H54 (cell line): Measurements from ENCODE around the gene SULT4A1.

ENCODE experiments used
- DNase-seq: peaks from one replicate; pipeline ENCODE4 v3.0.0; 2011; ENCODE audit warnings: low spot score, mixed read lengths; ENCODE audit not compliant: insufficient read length
- FAIRE-seq: peaks from 3 replicates; lab custom pipeline; 2011; peaks lifted over from hg19 to GRCh38; lab: Jason Lieb, UNC
- POLR2A ChIP-seq: IDR thresholded peaks from 2 replicates; pipeline ENCODE4 v1.6.1; 2011; ENCODE audit warnings: low read depth, mild to moderate bottlenecking, low read length

Gene SULT4A1

DNA sequence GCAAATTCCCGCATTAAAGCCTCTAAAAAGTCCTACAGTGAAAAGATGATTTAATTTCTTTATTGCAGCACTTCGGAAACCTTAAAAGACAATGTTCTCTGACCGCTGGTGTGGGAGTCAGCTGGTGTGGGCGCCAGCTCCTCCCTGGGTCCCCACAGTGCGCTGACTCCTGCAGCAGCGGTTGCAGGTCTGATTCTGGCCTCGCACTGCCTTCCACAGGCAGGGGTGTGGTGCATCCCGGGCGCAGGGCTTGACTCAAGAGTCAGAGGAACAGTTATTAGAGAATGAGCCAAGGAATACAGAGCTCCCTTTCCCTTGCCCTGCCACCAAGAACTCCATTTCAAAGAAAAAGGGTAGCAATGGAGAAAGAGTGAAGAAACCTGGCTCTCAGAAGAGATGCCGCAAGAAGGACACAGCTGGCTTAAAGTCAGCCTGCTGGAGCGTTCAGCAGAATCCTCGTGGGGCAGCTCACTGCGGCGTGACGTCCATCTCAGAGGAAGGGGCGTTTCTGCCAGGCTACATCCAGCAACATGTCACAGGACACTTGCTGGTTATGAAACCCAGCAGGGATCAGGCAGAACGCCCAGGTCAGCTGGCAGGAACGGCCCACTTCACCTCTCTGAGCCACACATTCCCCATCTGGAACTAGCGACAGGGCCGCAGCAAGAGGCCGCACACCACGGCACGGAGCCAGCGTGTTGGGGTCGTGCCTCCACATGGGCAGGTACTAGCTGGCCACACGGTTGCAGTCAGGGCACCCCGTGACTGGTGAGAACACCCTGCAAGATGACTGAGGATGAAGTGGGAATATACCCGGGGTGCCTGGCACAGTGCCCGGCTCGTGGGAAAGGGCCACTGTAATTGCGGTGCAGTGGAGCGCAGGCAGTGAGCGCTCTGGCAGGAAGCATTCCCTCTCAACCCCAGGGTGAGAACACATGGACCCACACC is 32.1 kb downstream of the SULT4A1 start:
- no peak for DNase-seq
- no peak for FAIRE-seq
- no peak for TF ChIP-seq POLR2A

DNA sequence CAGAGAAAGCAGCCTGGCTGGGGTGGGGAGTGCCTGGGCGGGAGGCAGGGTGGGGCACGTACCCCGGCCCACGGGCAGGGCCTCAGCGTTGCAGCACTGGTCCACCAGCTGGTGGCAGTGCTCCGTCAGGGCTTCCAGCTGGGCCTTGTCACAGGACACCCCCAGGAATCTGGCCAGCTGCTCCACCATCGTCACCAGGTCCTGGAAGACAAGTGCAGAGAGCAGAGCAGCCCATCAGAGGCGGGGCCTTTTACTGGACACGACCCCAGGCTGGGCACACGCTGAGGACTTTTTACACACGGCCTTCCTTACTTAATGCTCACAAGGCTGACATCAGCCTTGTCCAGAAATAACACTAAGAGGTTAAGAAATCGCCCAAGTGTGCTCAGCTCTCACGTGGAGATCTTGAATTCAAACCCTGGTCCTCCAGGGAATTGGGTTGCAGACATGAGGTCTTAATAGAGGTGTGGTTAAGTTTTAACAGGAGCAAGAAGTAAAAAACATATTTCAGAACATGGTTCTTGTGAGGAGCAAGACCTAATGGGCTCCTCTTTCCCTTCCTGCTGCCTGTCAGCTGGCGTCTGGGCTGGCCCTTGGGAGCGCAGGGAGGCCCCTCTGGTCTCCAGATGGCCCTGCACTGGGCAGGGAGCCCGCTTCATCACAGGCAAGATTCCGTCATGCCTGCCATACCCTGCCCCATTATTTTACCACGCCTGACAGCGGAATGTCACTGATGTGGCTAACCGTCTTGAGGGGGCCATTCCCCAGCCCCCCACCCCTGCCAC is 33.1 kb downstream of the SULT4A1 start:
- DNase-seq (no peak), FAIRE-seq (no peak)
- TF ChIP-seq POLR2A = no peak

DNA sequence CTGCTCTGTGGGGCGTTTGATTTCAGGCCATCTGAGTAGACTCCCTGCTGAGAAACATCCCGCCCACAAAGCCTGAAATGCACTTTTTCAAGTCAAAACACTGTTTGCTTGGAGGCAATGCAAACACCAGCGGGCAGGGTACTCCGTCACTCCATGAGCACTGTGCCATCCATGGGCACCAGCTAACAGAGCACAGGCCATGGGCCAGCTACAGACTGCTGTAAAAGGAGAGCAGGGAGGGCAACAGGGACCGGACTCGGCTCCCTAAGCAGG is 33.7 kb downstream of the SULT4A1 start:
- FAIRE-seq = no peak
- no peak for DNase-seq
- no peak for TF ChIP-seq POLR2A

DNA sequence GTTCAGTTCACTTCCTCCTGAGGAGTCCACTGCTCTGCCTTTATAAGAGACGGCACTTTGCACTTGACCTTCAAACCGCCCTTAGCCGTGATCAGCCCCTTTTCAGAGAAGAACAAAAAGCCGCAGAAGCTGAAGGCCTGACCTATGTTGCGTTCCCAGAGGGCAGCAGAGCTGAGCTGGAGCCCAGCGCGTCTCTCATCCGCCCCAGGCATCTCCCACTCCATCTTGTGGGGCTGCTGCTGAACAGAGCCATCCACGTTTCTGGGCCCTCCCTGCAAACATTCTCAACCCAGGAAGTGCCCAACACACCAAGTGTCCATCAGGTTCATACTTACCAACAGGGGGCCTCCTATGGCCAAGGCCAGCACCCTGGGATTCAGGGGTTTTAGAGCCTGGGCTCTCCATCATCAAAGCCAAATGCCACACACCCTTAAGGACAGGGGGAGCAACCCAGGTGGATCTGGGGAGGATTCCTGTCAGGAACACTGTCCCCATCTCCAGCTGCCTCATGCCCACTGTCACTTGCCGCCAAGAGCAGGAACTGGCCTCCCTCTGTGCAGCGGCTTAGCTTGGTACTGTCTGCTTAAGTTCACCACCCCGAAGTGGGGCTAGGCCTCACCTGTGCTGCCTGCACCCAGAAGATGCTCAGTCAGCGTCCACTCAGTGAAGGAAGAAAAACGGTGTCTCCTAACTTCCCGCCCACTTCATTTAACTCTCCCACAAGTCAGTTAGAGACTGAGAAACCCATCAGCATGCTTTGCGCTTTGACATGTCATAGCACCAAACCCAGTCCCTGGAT is 34.2 kb downstream of the SULT4A1 start:
- DNase-seq = no peak
- no peak for FAIRE-seq
- no peak for TF ChIP-seq POLR2A

DNA sequence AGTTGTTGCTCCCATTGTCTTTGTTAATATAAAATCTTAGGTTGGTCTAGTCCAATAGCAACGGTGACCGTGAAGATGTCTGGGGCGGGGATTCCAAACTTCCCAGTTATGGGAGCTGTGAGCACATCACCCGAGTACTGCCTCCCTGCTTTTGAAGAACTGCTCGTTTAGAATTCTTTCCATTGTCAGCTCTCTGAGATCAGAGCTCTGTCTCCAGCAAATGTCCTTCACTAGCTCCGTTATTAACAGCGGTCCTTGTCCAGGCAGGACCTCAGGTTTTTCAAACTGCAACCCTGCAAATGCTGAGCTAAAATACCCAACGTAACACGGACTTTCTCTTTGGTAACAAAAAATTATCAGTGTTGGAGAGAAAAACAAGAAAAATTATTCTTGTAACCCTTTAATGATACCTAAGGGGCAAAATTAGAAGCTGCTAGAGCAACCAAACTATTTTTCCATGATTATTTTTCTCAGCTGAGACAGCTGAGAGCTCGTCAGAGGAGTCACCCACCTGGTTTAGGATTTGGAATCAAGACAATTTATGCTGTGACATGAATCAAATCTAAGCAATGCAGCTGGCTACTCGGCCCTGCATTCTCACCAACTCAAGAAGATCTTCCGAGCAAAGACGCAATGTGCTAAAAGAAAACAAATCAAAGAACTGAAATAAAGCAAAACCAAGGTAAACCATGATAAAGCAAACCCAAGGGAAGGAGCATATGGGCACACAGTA is 35.1 kb downstream of the SULT4A1 start:
- DNase-seq = no peak
- FAIRE-seq = no peak
- TF ChIP-seq POLR2A = no peak

DNA sequence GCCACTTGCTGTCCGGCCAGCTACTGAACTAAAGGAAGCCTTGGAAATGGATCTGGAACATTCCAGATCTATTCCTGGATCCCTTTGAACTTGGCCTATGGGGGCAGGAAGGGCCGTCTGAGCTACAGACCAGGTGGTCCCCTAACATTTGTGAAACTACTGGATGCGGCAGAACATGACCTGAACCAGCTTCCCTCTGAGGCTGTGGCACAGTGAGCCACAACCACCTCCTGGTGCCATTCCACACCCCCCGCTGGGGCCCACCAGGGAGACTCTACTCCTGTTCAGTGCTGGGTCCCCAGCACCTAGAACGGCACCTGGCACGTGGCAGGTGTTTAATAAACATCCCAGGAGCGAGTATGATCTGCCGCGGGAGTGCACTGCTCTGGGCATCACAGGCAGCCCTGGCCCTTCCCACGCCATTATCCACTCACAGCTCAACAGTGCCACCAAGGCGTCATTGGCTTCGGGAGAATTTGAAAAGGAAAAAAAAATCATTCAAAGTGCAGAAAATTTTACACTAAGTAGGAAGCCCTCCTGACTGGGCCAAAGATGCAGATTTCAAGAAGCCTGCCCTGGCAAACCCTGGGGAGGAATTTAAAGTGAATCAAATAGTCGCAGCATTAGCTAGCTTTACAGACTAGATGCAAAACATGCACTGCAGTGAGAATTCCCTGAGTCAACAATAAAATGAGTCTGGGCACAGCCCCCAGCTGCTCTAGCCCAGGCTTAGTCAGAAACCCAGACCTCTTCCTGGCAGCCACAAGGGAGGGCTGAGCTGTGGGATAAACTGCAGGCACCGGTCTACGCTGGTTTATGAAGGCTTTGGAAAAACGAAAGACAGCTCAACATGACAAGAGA is 35.9 kb downstream of the SULT4A1 start:
- TF ChIP-seq POLR2A = no peak
- peak; percentile 67 for DNase-seq
- no peak for FAIRE-seq

DNA sequence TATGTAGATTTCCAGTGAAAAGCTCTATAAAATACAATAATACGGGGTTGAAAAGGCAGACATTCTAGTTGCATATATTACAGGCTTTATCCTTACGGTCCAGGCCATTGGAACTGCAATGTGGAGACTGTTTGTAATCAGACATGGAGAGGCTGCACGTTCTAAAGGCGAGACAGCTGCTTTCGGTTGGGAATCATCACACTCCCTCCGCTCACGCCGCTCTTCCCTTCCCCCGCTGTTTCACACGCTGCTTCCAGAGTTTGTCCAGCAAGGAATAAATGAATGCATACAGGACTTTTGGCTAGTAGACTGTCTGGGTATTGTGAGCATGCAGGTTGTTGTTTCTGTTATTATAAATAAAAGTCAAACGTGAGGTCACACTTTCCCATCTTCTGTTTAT is 36.7 kb downstream of the SULT4A1 start:
- FAIRE-seq (no peak), DNase-seq (no peak)
- TF ChIP-seq POLR2A = no peak

DNA sequence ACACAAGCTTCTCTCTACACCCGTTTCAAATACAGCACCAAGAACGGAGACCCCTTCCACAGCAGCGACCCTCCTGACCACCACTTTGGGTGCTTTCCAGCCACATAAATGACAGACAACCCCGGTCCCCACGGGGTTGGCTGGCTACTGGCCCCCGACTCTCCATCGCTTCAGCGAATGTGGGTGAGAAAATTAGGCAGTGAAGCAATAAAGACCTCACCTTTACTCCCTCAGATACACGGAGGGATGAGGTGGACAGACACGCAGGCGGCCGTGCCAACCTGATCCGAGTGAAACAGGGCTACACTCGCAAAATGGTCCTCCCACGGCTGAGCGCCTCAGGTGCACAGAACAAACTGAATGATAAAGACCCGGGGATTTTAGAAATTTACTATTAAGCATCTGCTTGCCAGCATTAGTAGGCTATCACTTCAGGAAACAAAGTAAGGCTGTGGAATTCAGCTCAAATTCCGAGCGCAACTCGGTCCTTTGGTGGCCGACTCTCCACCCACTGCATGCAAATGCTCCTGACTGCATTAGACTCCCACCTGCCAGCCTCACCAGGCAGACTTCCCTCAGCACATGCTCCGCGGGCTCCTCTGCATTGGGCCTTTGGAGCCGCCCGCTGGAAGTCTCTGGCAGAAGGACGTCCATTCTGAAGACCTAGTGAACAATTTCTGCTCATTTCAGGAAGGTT is 37.4 kb downstream of the SULT4A1 start:
- no peak for TF ChIP-seq POLR2A
- no peak for FAIRE-seq

DNA sequence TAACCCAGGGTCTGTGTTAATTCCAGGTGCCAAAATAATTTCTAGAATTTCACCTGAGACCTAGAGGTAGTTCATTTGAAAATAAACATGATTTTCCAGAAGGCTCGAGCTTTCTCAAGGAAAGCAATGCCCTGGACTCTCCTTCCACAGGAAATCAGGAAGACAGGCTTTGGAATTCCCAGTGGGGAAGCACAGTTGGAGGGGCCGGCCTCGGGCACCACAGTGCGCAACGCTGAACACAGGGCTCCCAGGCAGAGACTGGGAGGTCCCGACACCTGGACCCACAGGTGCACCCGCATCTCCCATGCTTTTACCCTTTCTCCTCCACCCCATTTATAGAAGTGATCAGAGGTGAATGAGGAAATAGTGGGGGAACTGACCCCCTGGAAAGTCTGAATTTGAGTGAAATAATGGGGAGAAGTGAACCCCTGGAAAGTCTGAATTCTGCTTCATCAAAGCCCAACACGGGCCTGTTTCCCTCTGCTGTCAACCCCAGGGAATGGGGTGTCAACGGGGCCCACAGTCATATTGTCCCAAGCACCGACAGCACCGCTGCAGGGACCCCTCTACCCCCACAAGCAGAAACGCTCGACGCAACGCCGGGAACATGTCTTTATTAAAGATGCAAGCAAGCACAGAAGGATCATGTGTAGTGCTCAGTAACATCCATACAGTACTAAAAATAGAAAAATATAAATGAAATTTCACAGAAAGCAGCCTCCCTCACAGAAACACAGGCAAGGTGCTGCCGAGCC is 38.2 kb downstream of the SULT4A1 start:
- DNase-seq = no peak
- no peak for FAIRE-seq
- TF ChIP-seq POLR2A = no peak

More for the DNA sequence above, 37.4 kb downstream of the SULT4A1 start:
- no peak for DNase-seq

DNA sequence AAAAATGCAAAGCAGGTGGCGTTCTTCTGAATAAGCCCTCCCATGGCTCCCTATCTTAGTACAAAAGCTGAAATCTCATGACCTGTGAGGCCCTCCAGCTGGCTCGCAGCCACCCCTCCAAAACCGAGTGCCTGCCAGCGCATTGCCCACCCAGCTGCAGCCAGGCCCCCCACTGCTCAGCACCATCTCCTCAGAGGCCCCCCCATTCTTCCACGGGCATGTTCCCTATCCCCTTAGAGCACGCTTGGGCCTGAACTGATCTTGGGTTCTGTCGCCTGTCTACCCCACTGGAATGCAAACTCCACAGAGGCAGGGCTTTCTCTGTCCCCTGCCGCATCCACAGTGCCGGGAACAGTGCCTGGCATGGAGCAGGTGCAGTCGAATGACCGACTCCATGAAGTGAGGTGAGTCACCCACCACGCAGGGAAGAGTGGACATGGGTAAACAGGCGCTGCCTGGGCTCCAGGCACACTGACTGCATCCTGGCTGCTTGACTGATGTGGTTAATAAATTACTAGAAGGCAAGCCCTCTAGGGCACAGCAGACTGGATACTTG is 38.9 kb downstream of the SULT4A1 start:
- TF ChIP-seq POLR2A = no peak
- no peak for DNase-seq
- FAIRE-seq = no peak
